IMR-90 (cell line): ENCODE measurements around the gene PARP1. TPM values are rescaled to one million over a fixed set of nuclear protein-coding genes. Genes with fewer than 3 reads are reported as not detected.

Experiments
- ATAC-seq: fragments of 200-7000 bp; cut with Tn5 transposase; 2 replicates; pipeline ENCODE4 v1.9.1; 2020; ENCODE audit warnings: low read depth, mild to moderate bottlenecking, moderate library complexity
- BruUV-seq: library from RNA; stranded (reverse); fragments of 400-500 nt; replicated peaks from 2 replicates; lab custom pipeline; 2021; lab: Mats Ljungman, UMichigan
- CTCF ChIA-PET: fragments of 300-600 bp; formaldehyde crosslinking; extraction: SDS; loops from one replicate; lab custom pipeline; 2021; ENCODE audit warnings: antibody characterized with exemption; lab: Yijun Ruan, JAX
- POLR2A ChIA-PET: fragments of 300-600 bp; sonication (Branson Sonifier 250); formaldehyde crosslinking; loops from one replicate; lab custom pipeline; 2022; ENCODE audit warnings: antibody characterized with exemption; ENCODE audit not compliant: unreplicated experiment; lab: Charles Lee
- DNase-seq: peaks from one replicate; pipeline ENCODE4 v3.0.0; 2013
- H2AFZ ChIP-seq: replicated peaks from 2 replicates; pipeline ENCODE3; 2013; ENCODE audit warnings: low read length, mild to moderate bottlenecking; ENCODE audit not compliant: poor library complexity
- H2AK5ac ChIP-seq: 2 replicates; pipeline ENCODE4 v1.6.1; 2013; ENCODE audit warnings: low read depth, low read length, inconsistent platforms
- H2AK9ac ChIP-seq: replicated peaks from 2 replicates; pipeline ENCODE3; 2013; ENCODE audit warnings: mild to moderate bottlenecking, low read depth, low read length, moderate library complexity; ENCODE audit not compliant: poor library complexity
- H2BK120ac ChIP-seq: 2 replicates; pipeline ENCODE4 v1.6.1; 2013; ENCODE audit warnings: low read depth, low read length, inconsistent platforms
- H2BK15ac ChIP-seq: 3 replicates; pipeline ENCODE4 v1.6.1; 2013; ENCODE audit warnings: low read depth, low read length, inconsistent platforms
- H2BK20ac ChIP-seq: 2 replicates; pipeline ENCODE4 v1.6.1; 2013; ENCODE audit warnings: low read depth, mild to moderate bottlenecking, inconsistent platforms, low read length, moderate library complexity
- H2BK5ac ChIP-seq: 2 replicates; pipeline ENCODE4 v1.6.1; 2013; ENCODE audit warnings: mild to moderate bottlenecking, low read depth, low read length, inconsistent platforms; ENCODE audit not compliant: poor library complexity, severe bottlenecking
- H3K14ac ChIP-seq: replicated peaks from 2 replicates; pipeline ENCODE4 v1.6.1; 2013; ENCODE audit warnings: low read depth, low read length, inconsistent platforms
- H3K18ac ChIP-seq: 2 replicates; pipeline ENCODE4 v1.6.1; 2013; ENCODE audit warnings: low read depth, low read length, control low read depth
- H3K23ac ChIP-seq: 2 replicates; pipeline ENCODE4 v1.6.1; 2013; ENCODE audit warnings: low read depth, low read length, inconsistent platforms
- H3K27ac ChIP-seq: 2 replicates; pipeline ENCODE4 v1.5.1; 2013; ENCODE audit warnings: mild to moderate bottlenecking, control low read depth, low read length; ENCODE audit not compliant: insufficient read depth
- H3K27me3 ChIP-seq: 2 replicates; pipeline ENCODE4 v1.6.1; 2013; ENCODE audit warnings: low read length; ENCODE audit not compliant: control insufficient read depth, insufficient read depth
- H3K36me3 ChIP-seq: 2 replicates; pipeline ENCODE4 v1.6.1; 2013; ENCODE audit warnings: low read length, mixed read lengths; ENCODE audit not compliant: control insufficient read depth, insufficient read depth
- H3K4ac ChIP-seq: 2 replicates; pipeline ENCODE4 v1.6.1; 2013; ENCODE audit warnings: low read depth, low read length, inconsistent platforms
- H3K4me1 ChIP-seq: 2 replicates; pipeline ENCODE4 v1.6.1; 2013; ENCODE audit warnings: low read length, mixed read lengths; ENCODE audit not compliant: control insufficient read depth, insufficient read depth
- H3K4me2 ChIP-seq: 2 replicates; pipeline ENCODE4 v1.6.1; 2013; ENCODE audit warnings: low read depth, mild to moderate bottlenecking, control low read depth, low read length, moderate library complexity
- H3K4me3 ChIP-seq: 2 replicates; pipeline ENCODE4 v1.5.1; 2013; ENCODE audit warnings: low read depth, mild to moderate bottlenecking, control low read depth, low read length, moderate library complexity; ENCODE audit not compliant: insufficient read depth
- H3K56ac ChIP-seq: 2 replicates; pipeline ENCODE4 v1.6.1; 2013; ENCODE audit warnings: low read length, inconsistent platforms; ENCODE audit not compliant: insufficient read depth; ENCODE audit errors: extremely low read depth
- H3K79me1 ChIP-seq, 2 experiments: 2 replicates each; pipeline ENCODE4 v1.6.1; 2013; ENCODE audit warnings: low read length in 2 of 2, inconsistent platforms in 1 of 2, low read depth in 1 of 2
- H3K9ac ChIP-seq: 2 replicates; pipeline ENCODE4 v1.6.1; 2013; ENCODE audit warnings: low read depth, low read length, control low read depth
- H3K9me1 ChIP-seq: 2 replicates; pipeline ENCODE4 v1.6.1; 2013; ENCODE audit warnings: low read length, inconsistent platforms; ENCODE audit not compliant: insufficient read depth
- H3K9me3 ChIP-seq: 2 replicates; pipeline ENCODE4 v1.6.1; 2013; ENCODE audit warnings: low read length; ENCODE audit not compliant: control insufficient read depth, insufficient read depth
- H4K20me1 ChIP-seq: 2 replicates; pipeline ENCODE4 v1.6.1; 2013; ENCODE audit warnings: low read length, inconsistent platforms; ENCODE audit not compliant: insufficient read depth
- H4K5ac ChIP-seq: 2 replicates; pipeline ENCODE4 v1.6.1; 2013; ENCODE audit warnings: mild to moderate bottlenecking, low read depth, low read length, control low read depth
- H4K8ac ChIP-seq, 2 experiments: 2 replicates each; pipeline ENCODE4 v1.6.1; 2013; ENCODE audit warnings: low read depth in 2 of 2, low read length in 2 of 2, control low read depth in 1 of 2, inconsistent platforms in 1 of 2
- H4K91ac ChIP-seq: 2 replicates; pipeline ENCODE4 v1.6.1; 2013; ENCODE audit warnings: low read depth, low read length, inconsistent platforms; ENCODE audit not compliant: insufficient read depth
- BHLHE40 ChIP-seq: fragments of 150-350 bp; IDR thresholded peaks from 2 replicates; pipeline ENCODE4 v1.6.1; 2016; ENCODE audit warnings: mild to moderate bottlenecking, low read depth, low read length
- CEBPB ChIP-seq: IDR thresholded peaks from 2 replicates; pipeline ENCODE4 v1.6.1; 2012; ENCODE audit warnings: low read depth, low read length, improper control_type of control experiment
- CHD1 ChIP-seq: IDR thresholded peaks from 2 replicates; pipeline ENCODE4 v1.6.1; 2012; ENCODE audit warnings: low read depth, low read length, improper control_type of control experiment
- MAFK ChIP-seq: IDR thresholded peaks from 2 replicates; pipeline ENCODE4 v1.6.1; 2012; ENCODE audit warnings: low read depth, low read length, improper control_type of control experiment
- MAZ ChIP-seq: IDR thresholded peaks from 2 replicates; pipeline ENCODE4 v1.6.1; 2012; ENCODE audit warnings: low read depth, mild to moderate bottlenecking, low read length, improper control_type of control experiment, moderate library complexity, borderline replicate concordance
- MXI1 ChIP-seq: IDR thresholded peaks from 2 replicates; pipeline ENCODE4 v1.6.1; 2012; ENCODE audit warnings: low read depth, mild to moderate bottlenecking, low read length, moderate library complexity, borderline replicate concordance
- NFE2L2 ChIP-seq: fragments of 150-350 bp; IDR thresholded peaks from 2 replicates; pipeline ENCODE4 v1.6.1; 2016; ENCODE audit warnings: low read depth, mild to moderate bottlenecking, low read length
- POLR2A ChIP-seq: IDR thresholded peaks from 2 replicates; pipeline ENCODE4 v1.6.1; 2012; ENCODE audit warnings: mild to moderate bottlenecking, low read depth, low read length
- RAD21 ChIP-seq: IDR thresholded peaks from 2 replicates; pipeline ENCODE4 v1.6.1; 2012; ENCODE audit warnings: low read length, improper control_type of control experiment
- RCOR1 ChIP-seq: IDR thresholded peaks from 2 replicates; pipeline ENCODE4 v1.6.1; 2012; ENCODE audit warnings: mild to moderate bottlenecking, low read length, improper control_type of control experiment; ENCODE audit not compliant: insufficient replicate concordance
- RFX5 ChIP-seq: IDR thresholded peaks from 2 replicates; pipeline ENCODE4 v1.8.0; 2012; ENCODE audit warnings: low read depth, mild to moderate bottlenecking, low read length, moderate library complexity
- SMC3 ChIP-seq: fragments of 150-350 bp; IDR thresholded peaks from 2 replicates; pipeline ENCODE4 v1.6.1; 2016; ENCODE audit warnings: low read depth, mild to moderate bottlenecking, antibody characterized with exemption, low read length, moderate library complexity
- WGBS, 2 experiments: methylation state at CpG; one replicate each; pipeline versions ENCODE4 v1.1.5 to v1.1.7; 2013; ENCODE audit warnings: missing lambda C conversion rate in 2 of 2; ENCODE audit not compliant: insufficient read length in 1 of 2; ENCODE audit errors: extremely low coverage in 2 of 2; 5-methylcytosine and 5-hydroxymethylcytosine counted together
- dilution Hi-C: fragments of 300-500 bp; cut with HindIII; formaldehyde crosslinking; loops from one replicate; pipeline ENCODE4 v1.14.3; 2018; ENCODE audit warnings: low sequenced_read_pairs; ENCODE audit not compliant: unreplicated experiment
- in situ Hi-C: fragments of 300-500 bp; cut with MboI; formaldehyde crosslinking; loops from 3 replicates; pipeline ENCODE4 v1.14.3; 2019; ENCODE audit warnings: low sequenced_read_pairs, inconsistent platforms, mixed read lengths
- intact Hi-C: fragments of 100-400 bp; cut with micrococcal nuclease; formaldehyde crosslinking; loops from 2 replicates; pipeline ENCODE4 v1.10.0; 2022
- polyA plus RNA-seq, 3 experiments: library from polyadenylated mRNA; depleted of rRNA; stranded (reverse); fragments of >200 nt; gene quantifications; 2 replicates each; pipeline ENCODE4 v1.2.3, GENCODE V29; 2012; ENCODE audit warnings: low replicate concordance in 1 of 3
- total RNA-seq: library from RNA; depleted of rRNA; stranded (reverse); fragments of >200 nt; gene quantifications from 2 replicates; pipeline ENCODE4 v1.2.3, GENCODE V29; 2012
- TF ChIP-seq, protein P1 (sequence below): fragments of 150-350 bp; IDR thresholded peaks from 2 replicates; pipeline ENCODE4 v1.6.1; 2017; ENCODE audit warnings: mild to moderate bottlenecking, antibody characterized with exemption, low read length, low read depth
- TF ChIP-seq, protein P2 (sequence below): fragments of 150-350 bp; IDR thresholded peaks from 2 replicates; pipeline ENCODE4 v1.6.1; 2016; ENCODE audit warnings: low read depth, mild to moderate bottlenecking, low read length, moderate library complexity, borderline replicate concordance
- TF ChIP-seq, protein P3 (sequence below): conservative IDR thresholded peaks from 2 replicates; pipeline ENCODE4 v1.5.1; 2012; ENCODE audit warnings: mild to moderate bottlenecking, low read depth, low read length, improper control_type of control experiment

The PARP1 gene
- total and polyA plus RNA-seq, 2 of the 4 experiments (the other 2 are of a cell fraction) = 86.5 to 105 TPM

DNA sequence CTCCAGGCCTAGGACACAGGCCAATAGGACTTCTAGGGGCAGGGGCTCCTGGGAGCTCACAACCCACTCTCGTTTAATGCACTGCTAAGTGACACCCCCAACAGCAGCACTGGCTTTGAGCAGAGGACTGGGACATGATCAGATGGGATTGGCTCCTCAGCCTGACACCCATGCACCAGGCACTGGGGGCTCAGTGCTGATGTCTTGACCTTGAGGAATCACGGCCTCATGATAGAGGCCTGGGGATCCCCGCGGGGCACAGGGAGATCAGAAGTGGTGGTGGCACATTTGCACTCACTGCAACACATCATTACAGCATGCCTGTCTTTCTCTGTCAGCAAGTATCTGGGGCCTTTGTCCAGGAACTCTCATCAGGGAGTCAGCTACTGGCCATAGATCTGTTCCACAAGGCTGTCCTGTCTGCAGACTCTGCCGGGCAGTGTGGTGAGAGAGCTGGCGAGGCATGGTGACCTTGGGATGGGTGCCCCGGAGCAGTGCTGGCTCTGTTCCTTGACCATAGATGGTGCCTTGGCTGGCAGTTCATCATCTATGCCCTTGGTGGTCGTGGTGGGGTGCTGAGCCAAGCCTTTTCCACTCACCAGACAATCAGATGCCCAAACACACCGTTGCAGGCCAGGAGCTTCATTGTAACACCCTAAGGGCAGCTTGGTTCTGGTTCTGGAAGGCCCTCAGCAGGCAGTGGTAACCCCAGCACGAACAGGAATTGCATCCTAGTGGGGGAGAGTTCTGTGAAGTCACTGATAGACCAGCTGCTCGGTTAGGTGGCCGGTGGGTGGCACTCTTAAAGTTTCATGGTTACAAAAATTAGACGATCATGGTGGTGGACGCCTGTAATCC is 22.2 kb upstream of the PARP1 start:
- Histone ChIP-seq H3K9ac (no peak overlapping the region), H3K4me1 (no peaks in the 10 kb centered on the region), H2BK20ac (no peak overlapping the region), H3K56ac (no peak overlapping the region), H3K23ac (no peak overlapping the region), H4K5ac (no peak overlapping the region), H4K8ac (no peak overlapping the region), H2AFZ (no peak overlapping the region), H2BK120ac (no peak overlapping the region), H3K9me1 (no peaks in the 10 kb centered on the region), H3K9me3 (no peaks in the 10 kb centered on the region), H2BK5ac (no peak overlapping the region), H3K36me3 (no peaks in the 10 kb centered on the region), H2AK5ac (no peak overlapping the region), H4K91ac (no peak overlapping the region), H4K20me1 (no peaks in the 10 kb centered on the region), H3K79me1 (no peaks in the 10 kb centered on the region), H3K27me3 (peaks cover 19% of the 10 kb centered on the region; the same call in 1 of the 2 replicates), H3K14ac (no peak overlapping the region), H3K18ac (no peak overlapping the region), H3K4me3 (no peak overlapping the region), H2BK15ac (no peak overlapping the region), H3K4ac (no peak overlapping the region), H3K4me2 (no peak overlapping the region), H3K27ac (no peak overlapping the region), H2AK9ac (peak overlapping the region; percentile 28)
- in situ Hi-C loops (no loop called here), intact Hi-C loops (no loop called here), dilution Hi-C loops (no loop called here)
- ChIA-PET POLR2A (no interaction called here), CTCF (interaction anchor here (0.6 kb wide), 1 partner anchor 54 kb away, joined by 3 read pairs; no protein-coding TSS in a partner anchor)
- ATAC-seq (no peak), DNase-seq (no peak)
- BruUV-seq = no TSS peak
- WGBS, 2 experiments = 88% methylated on average over 5 of the region's 14 CpGs; no CpG with 5 or more reads in 1 of the 2 experiments
- TF ChIP-seq MAZ = no peak
- no peak for TF ChIP-seq RAD21
- no peak for TF ChIP-seq MAFK
- TF ChIP-seq, protein P1, sequence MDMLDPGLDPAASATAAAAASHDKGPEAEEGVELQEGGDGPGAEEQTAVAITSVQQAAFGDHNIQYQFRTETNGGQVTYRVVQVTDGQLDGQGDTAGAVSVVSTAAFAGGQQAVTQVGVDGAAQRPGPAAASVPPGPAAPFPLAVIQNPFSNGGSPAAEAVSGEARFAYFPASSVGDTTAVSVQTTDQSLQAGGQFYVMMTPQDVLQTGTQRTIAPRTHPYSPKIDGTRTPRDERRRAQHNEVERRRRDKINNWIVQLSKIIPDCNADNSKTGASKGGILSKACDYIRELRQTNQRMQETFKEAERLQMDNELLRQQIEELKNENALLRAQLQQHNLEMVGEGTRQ = no peak
- no peak for TF ChIP-seq MXI1
- TF ChIP-seq CHD1 = no peak
- no peak for TF ChIP-seq SMC3
- TF ChIP-seq, protein P2, sequence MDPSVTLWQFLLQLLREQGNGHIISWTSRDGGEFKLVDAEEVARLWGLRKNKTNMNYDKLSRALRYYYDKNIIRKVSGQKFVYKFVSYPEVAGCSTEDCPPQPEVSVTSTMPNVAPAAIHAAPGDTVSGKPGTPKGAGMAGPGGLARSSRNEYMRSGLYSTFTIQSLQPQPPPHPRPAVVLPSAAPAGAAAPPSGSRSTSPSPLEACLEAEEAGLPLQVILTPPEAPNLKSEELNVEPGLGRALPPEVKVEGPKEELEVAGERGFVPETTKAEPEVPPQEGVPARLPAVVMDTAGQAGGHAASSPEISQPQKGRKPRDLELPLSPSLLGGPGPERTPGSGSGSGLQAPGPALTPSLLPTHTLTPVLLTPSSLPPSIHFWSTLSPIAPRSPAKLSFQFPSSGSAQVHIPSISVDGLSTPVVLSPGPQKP = no peak
- no peak for TF ChIP-seq RFX5
- no peak for TF ChIP-seq CEBPB
- TF ChIP-seq RCOR1 = no peak
- TF ChIP-seq NFE2L2 = no peak
- no peak for TF ChIP-seq BHLHE40
- TF ChIP-seq POLR2A = no peak
- TF ChIP-seq, protein P3, sequence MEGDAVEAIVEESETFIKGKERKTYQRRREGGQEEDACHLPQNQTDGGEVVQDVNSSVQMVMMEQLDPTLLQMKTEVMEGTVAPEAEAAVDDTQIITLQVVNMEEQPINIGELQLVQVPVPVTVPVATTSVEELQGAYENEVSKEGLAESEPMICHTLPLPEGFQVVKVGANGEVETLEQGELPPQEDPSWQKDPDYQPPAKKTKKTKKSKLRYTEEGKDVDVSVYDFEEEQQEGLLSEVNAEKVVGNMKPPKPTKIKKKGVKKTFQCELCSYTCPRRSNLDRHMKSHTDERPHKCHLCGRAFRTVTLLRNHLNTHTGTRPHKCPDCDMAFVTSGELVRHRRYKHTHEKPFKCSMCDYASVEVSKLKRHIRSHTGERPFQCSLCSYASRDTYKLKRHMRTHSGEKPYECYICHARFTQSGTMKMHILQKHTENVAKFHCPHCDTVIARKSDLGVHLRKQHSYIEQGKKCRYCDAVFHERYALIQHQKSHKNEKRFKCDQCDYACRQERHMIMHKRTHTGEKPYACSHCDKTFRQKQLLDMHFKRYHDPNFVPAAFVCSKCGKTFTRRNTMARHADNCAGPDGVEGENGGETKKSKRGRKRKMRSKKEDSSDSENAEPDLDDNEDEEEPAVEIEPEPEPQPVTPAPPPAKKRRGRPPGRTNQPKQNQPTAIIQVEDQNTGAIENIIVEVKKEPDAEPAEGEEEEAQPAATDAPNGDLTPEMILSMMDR = no peak
